LNCaP clone FGC (cell line): ENCODE data around the gene RNF32.

Experiments used
- DNase-seq: peaks from one replicate; pipeline ENCODE4 v3.0.0-alpha.2; 2011; ENCODE audit warnings: low read depth
- H3K4me3 ChIP-seq: 2 replicates; pipeline ENCODE4 v1.5.1; 2011; ENCODE audit warnings: mild to moderate bottlenecking, low read depth, low read length, control low read depth
- CTCF ChIP-seq: IDR thresholded peaks from 2 replicates; pipeline ENCODE4 v1.5.1; 2012; ENCODE audit warnings: mild to moderate bottlenecking; ENCODE audit not compliant: control insufficient read depth, insufficient read depth; ENCODE audit errors: extremely low read depth

RNF32 gene

GRCh38 chr7:156608173-156608478, 32.4 kb upstream of the RNF32 start:
- TF ChIP-seq CTCF: no peak
- DNase-seq: no peak
- H3K4me3 ChIP-seq: no peak overlapping the region

- no peak overlapping the region for H3K4me3 ChIP-seq
- DNase-seq: no peak
- no peak for TF ChIP-seq CTCF
These were observed 31.3 kb upstream of the RNF32 start for GRCh38 chr7:156609010-156609877.

GRCh38 chr7:156610130-156610529, 30.4 kb upstream of the RNF32 start:
- no peak overlapping the region for H3K4me3 ChIP-seq
- no peak for TF ChIP-seq CTCF
- DNase-seq: no peak

GRCh38 chr7:156610601-156611000, 30.0 kb upstream of the RNF32 start:
- TF ChIP-seq CTCF: no peak
- no peak overlapping the region for H3K4me3 ChIP-seq
- DNase-seq: no peak

GRCh38 chr7:156611014-156612010, 29.3 kb upstream of the RNF32 start:
- no peak for TF ChIP-seq CTCF
- no peak overlapping the region for H3K4me3 ChIP-seq
- DNase-seq: no peak

- DNase-seq: no peak
- TF ChIP-seq CTCF: no peak
- H3K4me3 ChIP-seq: no peak overlapping the region
These were observed 27.6 kb upstream of the RNF32 start for GRCh38 chr7:156612930-156613329.
